HEK293 (cell line): ENCODE measurements around the gene DENND10.

ENCODE experiments used
- CTCF ChIA-PET: fragments of 350-600 bp; formaldehyde crosslinking; extraction: SDS; loops from one replicate; lab custom pipeline; 2021; ENCODE audit warnings: antibody characterized with exemption; lab: Yijun Ruan, JAX
- POLR2A ChIA-PET: fragments of 300-600 bp; formaldehyde crosslinking; extraction: SDS; loops from one replicate; lab custom pipeline; 2020; ENCODE audit warnings: antibody characterized with exemption, inconsistent platforms; lab: Yijun Ruan, JAX
- H3K27ac ChIP-seq: fragments of 200-500 bp; sonication (Bioruptor generic); 2 replicates; pipeline ENCODE4 v1.5.1; 2014; ENCODE audit warnings: low read depth, low read length, control low read depth, inconsistent platforms; ENCODE audit errors: extremely low read depth
- H3K36me3 ChIP-seq, 2 experiments: fragments of 200-500 bp in 1 of 2; sonication (Bioruptor generic) in 1 of 2; 1 replicate in 1 of 2; 2 replicates in 1 of 2; pipeline ENCODE4 v1.5.1; 2014 to 2017; ENCODE audit warnings: inconsistent platforms in 2 of 2, low read length in 2 of 2; ENCODE audit not compliant: control insufficient read depth in 2 of 2, insufficient read depth in 1 of 2
- H3K4me1 ChIP-seq: fragments of 200-500 bp; sonication (Bioruptor generic); 2 replicates; pipeline ENCODE4 v1.5.1; 2014; ENCODE audit warnings: mild to moderate bottlenecking, low read length, inconsistent platforms; ENCODE audit not compliant: control insufficient read depth, insufficient read depth
- H3K4me3 ChIP-seq: 2 replicates; pipeline ENCODE4 v1.5.1; 2011; ENCODE audit warnings: low read depth, mild to moderate bottlenecking, control low read depth, low read length, moderate library complexity
- H3K9me3 ChIP-seq: fragments of 200-500 bp; sonication (Bioruptor generic); 2 replicates; pipeline ENCODE4 v1.5.1; 2014; ENCODE audit warnings: low read depth, low read length, inconsistent platforms; ENCODE audit not compliant: control insufficient read depth, insufficient read depth
- GLI2 ChIP-seq: fragments of 450-650 bp; formaldehyde crosslinking; IDR thresholded peaks from 2 replicates; pipeline ENCODE4; 2017; ENCODE audit warnings: missing biosample characterization, missing genetic modification characterization, low read depth, borderline replicate concordance
- HOXC10 ChIP-seq: sonication (generic); formaldehyde crosslinking; IDR thresholded peaks from 2 replicates; pipeline ENCODE4 v1.8.1; 2023; ENCODE audit warnings: mild to moderate bottlenecking, missing genetic modification reagents
- HOXD13 ChIP-seq: sonication (generic); formaldehyde crosslinking; IDR thresholded peaks from 2 replicates; pipeline ENCODE4 v1.8.0; 2022; ENCODE audit warnings: missing genetic modification reagents, borderline replicate concordance
- KLF7 ChIP-seq: fragments of 450-650 bp; formaldehyde crosslinking; IDR thresholded peaks from 2 replicates; pipeline ENCODE4 v1.5.1; 2016; ENCODE audit warnings: missing biosample characterization, missing genetic modification characterization, borderline replicate concordance
- SETDB1 ChIP-seq: IDR thresholded peaks from one replicate; pipeline ENCODE4 v1.6.1; 2017; ENCODE audit warnings: mild to moderate bottlenecking, low read length, moderate library complexity, mixed read lengths; ENCODE audit not compliant: insufficient read length
- SP7 ChIP-seq: fragments of 450-650 bp; formaldehyde crosslinking; IDR thresholded peaks from 2 replicates; pipeline ENCODE4 v1.5.1; 2016; ENCODE audit warnings: missing biosample characterization, missing genetic modification characterization
- WT1 ChIP-seq: fragments of 450-650 bp; formaldehyde crosslinking; IDR thresholded peaks from 2 replicates; pipeline ENCODE4 v1.5.1; 2016; ENCODE audit warnings: missing biosample characterization, missing genetic modification characterization
- ZBTB8A ChIP-seq: fragments of 450-650 bp; formaldehyde crosslinking; IDR thresholded peaks from 2 replicates; pipeline ENCODE4 v1.5.1; 2016; ENCODE audit warnings: missing biosample characterization, missing genetic modification characterization
- ZEB2 ChIP-seq: fragments of 450-650 bp; formaldehyde crosslinking; IDR thresholded peaks from 2 replicates; pipeline ENCODE4 v1.5.1; 2016; ENCODE audit warnings: missing biosample characterization, missing genetic modification characterization
- ZIC2 ChIP-seq: fragments of 450-650 bp; formaldehyde crosslinking; IDR thresholded peaks from 2 replicates; pipeline ENCODE4 v1.5.1; 2016; ENCODE audit warnings: missing biosample characterization, missing genetic modification characterization
- ZNF132 ChIP-seq: fragments of 450-650 bp; formaldehyde crosslinking; IDR thresholded peaks from 2 replicates; pipeline ENCODE4 v1.5.1; 2017; ENCODE audit warnings: missing biosample characterization, missing genetic modification characterization, borderline replicate concordance
- ZNF16 ChIP-seq: fragments of 450-650 bp; formaldehyde crosslinking; IDR thresholded peaks from 2 replicates; pipeline ENCODE4 v1.5.1; 2016; ENCODE audit warnings: low read depth, missing biosample characterization, missing genetic modification characterization
- ZNF184 ChIP-seq: fragments of 450-650 bp; IDR thresholded peaks from 2 replicates; pipeline ENCODE4 v1.5.1; 2018; ENCODE audit warnings: missing biosample characterization, mild to moderate bottlenecking, missing genetic modification characterization
- ZNF266 ChIP-seq: fragments of 450-650 bp; formaldehyde crosslinking; IDR thresholded peaks from 2 replicates; pipeline ENCODE4 v1.5.1; 2016; ENCODE audit warnings: missing biosample characterization, missing genetic modification characterization, low read depth
- ZNF350 ChIP-seq: fragments of 450-650 bp; formaldehyde crosslinking; IDR thresholded peaks from 2 replicates; pipeline ENCODE4 v1.5.0; 2017; ENCODE audit warnings: missing biosample characterization, mild to moderate bottlenecking, missing genetic modification characterization
- ZNF394 ChIP-seq: fragments of 450-650 bp; formaldehyde crosslinking; IDR thresholded peaks from 2 replicates; pipeline ENCODE4 v1.5.1; 2016; ENCODE audit warnings: missing biosample characterization, missing genetic modification characterization, mild to moderate bottlenecking, moderate library complexity, borderline replicate concordance
- ZNF426 ChIP-seq: fragments of 450-650 bp; formaldehyde crosslinking; IDR thresholded peaks from 2 replicates; pipeline ENCODE4 v1.5.1; 2017; ENCODE audit warnings: missing biosample characterization, missing genetic modification characterization, mild to moderate bottlenecking, inconsistent platforms, moderate library complexity
- ZNF433 ChIP-seq: fragments of 450-650 bp; formaldehyde crosslinking; IDR thresholded peaks from 2 replicates; pipeline ENCODE4 v1.5.1; 2016; ENCODE audit warnings: missing biosample characterization, missing genetic modification characterization, low read depth
- ZNF544 ChIP-seq: fragments of 450-650 bp; formaldehyde crosslinking; IDR thresholded peaks from 2 replicates; pipeline ENCODE4 v1.5.0; 2017; ENCODE audit warnings: missing biosample characterization, missing genetic modification characterization
- ZNF549 ChIP-seq: fragments of 450-650 bp; IDR thresholded peaks from 2 replicates; pipeline ENCODE4 v1.5.1; 2018; ENCODE audit warnings: missing biosample characterization, missing genetic modification characterization, mild to moderate bottlenecking, inconsistent platforms, moderate library complexity
- ZNF600 ChIP-seq: fragments of 450-650 bp; formaldehyde crosslinking; IDR thresholded peaks from 2 replicates; pipeline ENCODE4 v1.5.1; 2016; ENCODE audit warnings: missing biosample characterization, missing genetic modification characterization
- ZNF610 ChIP-seq: fragments of 450-650 bp; formaldehyde crosslinking; IDR thresholded peaks from 2 replicates; pipeline ENCODE4 v1.5.1; 2016; ENCODE audit warnings: missing biosample characterization, missing genetic modification characterization, borderline replicate concordance
- ZNF654 ChIP-seq: fragments of 450-650 bp; formaldehyde crosslinking; IDR thresholded peaks from 2 replicates; pipeline ENCODE4 v1.5.1; 2016; ENCODE audit warnings: low read depth, missing biosample characterization, missing genetic modification characterization
- ZNF660 ChIP-seq: fragments of 450-650 bp; IDR thresholded peaks from 2 replicates; pipeline ENCODE4 v1.5.1; 2018; ENCODE audit warnings: missing biosample characterization, mild to moderate bottlenecking, missing genetic modification characterization
- ZNF670 ChIP-seq: fragments of 450-650 bp; formaldehyde crosslinking; IDR thresholded peaks from 2 replicates; pipeline ENCODE4 v1.5.1; 2016; ENCODE audit warnings: missing biosample characterization, missing genetic modification characterization, low read depth
- ZNF785 ChIP-seq: fragments of 450-650 bp; formaldehyde crosslinking; IDR thresholded peaks from 2 replicates; pipeline ENCODE4 v1.5.1; 2016; ENCODE audit warnings: missing biosample characterization, missing genetic modification characterization
- TF ChIP-seq, protein P1 (sequence below): fragments of 450-650 bp; formaldehyde crosslinking; IDR thresholded peaks from 2 replicates; pipeline ENCODE4 v1.5.1; 2016; ENCODE audit warnings: missing biosample characterization, missing genetic modification characterization
- TF ChIP-seq, protein P2 (sequence below): fragments of 450-650 bp; formaldehyde crosslinking; IDR thresholded peaks from 2 replicates; pipeline ENCODE4; 2016; ENCODE audit warnings: missing biosample characterization, missing genetic modification characterization
- TF ChIP-seq, protein P3 (sequence below): fragments of 450-650 bp; formaldehyde crosslinking; IDR thresholded peaks from 2 replicates; pipeline ENCODE4 v1.5.1; 2016; ENCODE audit warnings: missing biosample characterization, missing genetic modification characterization

Gene DENND10

DNA sequence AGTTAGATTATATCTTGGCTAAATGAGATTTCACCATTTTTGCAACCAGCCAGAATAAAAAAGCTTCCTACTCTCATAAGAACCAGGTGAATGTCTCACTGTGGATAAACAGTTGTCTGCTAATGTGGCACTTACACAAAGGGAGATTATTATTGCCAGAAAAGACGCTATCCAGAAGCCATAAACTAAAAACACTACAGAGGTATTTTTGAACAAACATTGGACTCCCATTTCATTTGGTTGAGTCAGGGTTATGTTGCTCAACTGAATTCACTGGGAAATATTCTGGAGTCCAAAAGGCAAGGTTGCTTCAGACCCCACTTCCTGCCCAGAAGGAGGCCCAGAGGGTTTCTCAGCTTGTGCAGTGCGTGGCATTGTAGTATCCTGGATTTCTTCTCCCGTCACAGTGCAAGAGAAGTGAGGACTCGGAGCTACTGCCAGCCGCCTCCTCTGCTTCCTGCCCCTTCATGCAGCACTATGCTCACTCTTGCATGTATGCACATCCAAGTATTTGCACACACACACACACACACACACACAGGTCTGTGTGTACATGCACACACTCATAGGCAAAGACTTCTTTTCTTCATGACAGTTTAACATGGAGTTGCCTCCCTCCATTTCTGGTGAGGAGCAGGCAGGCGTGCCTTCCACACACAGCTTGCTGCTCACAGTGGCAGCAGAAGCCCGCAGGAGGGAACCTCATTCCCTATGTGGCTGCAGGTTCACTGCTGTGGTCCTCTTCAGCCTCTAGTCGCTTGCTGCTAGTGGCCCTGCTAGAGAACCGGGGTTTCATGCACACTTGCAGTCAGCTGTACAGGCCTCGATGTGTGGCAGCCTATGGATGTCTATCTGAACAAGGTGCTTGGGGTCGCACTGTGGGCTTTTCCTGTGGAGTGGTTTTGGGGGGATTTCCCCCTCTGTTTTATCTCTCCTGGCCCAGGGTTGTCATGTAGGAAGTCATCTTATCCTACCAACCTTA is 10.1 kb downstream of the DENND10 start:
- H3K36me3 ChIP-seq = peaks cover 73 to 78% of the 10 kb centered on the region in 2 experiments
- H3K9me3 ChIP-seq = no peaks in the 10 kb centered on the region
- no peak for TF ChIP-seq ZNF433 (tag by site-specific recombination)
- no peak for TF ChIP-seq ZNF785 (tag by site-specific recombination)
- TF ChIP-seq ZNF660 (tag by site-specific recombination) = no peak
- TF ChIP-seq SETDB1 = no peak
- no peak for TF ChIP-seq ZNF670 (tag by site-specific recombination)
- TF ChIP-seq ZNF600 (tag by site-specific recombination) = no peak
- TF ChIP-seq WT1 = no peak
- no peak for TF ChIP-seq KLF7
- TF ChIP-seq ZNF394 (tag by site-specific recombination) = no peak
- TF ChIP-seq ZNF184 (tag by site-specific recombination) = no peak
- TF ChIP-seq ZNF16 = no peak
- TF ChIP-seq ZNF266 (tag by site-specific recombination) = no peak
- TF ChIP-seq ZNF610 (tag by site-specific recombination) = no peak
- no peak for TF ChIP-seq HOXC10 (CRISPR knock-in tag)
- TF ChIP-seq ZNF426 = no peak
- TF ChIP-seq, all 188 proteins: peak for 0
- ChIA-PET POLR2A (interaction anchor here (0.6 kb wide), 1 partner anchor 93 kb away, joined by 3 read pairs; no protein-coding TSS in a partner anchor), CTCF (no interaction called here)
- H3K27ac ChIP-seq = no peak overlapping the region
- no peak overlapping the region for H3K4me3 ChIP-seq
- no peaks in the 10 kb centered on the region for H3K4me1 ChIP-seq

DNA sequence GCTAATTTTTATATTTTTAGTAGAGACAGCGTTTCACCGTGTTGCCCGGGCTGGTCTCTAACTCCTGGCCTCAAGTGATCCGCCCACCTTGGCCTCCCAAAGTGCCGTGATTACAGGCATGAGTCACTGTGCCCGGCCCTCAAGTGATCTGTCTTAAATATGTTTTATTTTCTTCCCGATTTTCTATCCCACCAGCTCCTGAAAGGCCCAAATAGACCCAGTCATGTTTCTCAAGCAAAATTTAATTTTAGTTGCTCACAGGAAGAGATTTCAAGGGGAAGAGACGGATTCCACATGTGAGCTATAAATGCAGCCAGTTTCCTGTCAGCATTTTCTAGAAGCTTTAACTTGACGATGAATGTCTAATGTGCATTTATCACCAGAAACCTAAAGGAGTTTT is 12.0 kb downstream of the DENND10 start:
- POLR2A ChIA-PET = interaction anchor here (0.6 kb wide), 1 partner anchor 61 kb away, joined by 3 read pairs; no protein-coding TSS in a partner anchor
- H3K36me3 ChIP-seq = peaks cover 70% of the 10 kb centered on the region in 2 experiments
- H3K4me1 ChIP-seq = no peaks in the 10 kb centered on the region
- no peak overlapping the region for H3K4me3 ChIP-seq
- H3K9me3 ChIP-seq = no peaks in the 10 kb centered on the region
- CTCF ChIA-PET = no interaction called here
- no peak overlapping the region for H3K27ac ChIP-seq
- TF ChIP-seq GLI2 (tag by site-specific recombination) = no peak
- TF ChIP-seq, protein P1, sequence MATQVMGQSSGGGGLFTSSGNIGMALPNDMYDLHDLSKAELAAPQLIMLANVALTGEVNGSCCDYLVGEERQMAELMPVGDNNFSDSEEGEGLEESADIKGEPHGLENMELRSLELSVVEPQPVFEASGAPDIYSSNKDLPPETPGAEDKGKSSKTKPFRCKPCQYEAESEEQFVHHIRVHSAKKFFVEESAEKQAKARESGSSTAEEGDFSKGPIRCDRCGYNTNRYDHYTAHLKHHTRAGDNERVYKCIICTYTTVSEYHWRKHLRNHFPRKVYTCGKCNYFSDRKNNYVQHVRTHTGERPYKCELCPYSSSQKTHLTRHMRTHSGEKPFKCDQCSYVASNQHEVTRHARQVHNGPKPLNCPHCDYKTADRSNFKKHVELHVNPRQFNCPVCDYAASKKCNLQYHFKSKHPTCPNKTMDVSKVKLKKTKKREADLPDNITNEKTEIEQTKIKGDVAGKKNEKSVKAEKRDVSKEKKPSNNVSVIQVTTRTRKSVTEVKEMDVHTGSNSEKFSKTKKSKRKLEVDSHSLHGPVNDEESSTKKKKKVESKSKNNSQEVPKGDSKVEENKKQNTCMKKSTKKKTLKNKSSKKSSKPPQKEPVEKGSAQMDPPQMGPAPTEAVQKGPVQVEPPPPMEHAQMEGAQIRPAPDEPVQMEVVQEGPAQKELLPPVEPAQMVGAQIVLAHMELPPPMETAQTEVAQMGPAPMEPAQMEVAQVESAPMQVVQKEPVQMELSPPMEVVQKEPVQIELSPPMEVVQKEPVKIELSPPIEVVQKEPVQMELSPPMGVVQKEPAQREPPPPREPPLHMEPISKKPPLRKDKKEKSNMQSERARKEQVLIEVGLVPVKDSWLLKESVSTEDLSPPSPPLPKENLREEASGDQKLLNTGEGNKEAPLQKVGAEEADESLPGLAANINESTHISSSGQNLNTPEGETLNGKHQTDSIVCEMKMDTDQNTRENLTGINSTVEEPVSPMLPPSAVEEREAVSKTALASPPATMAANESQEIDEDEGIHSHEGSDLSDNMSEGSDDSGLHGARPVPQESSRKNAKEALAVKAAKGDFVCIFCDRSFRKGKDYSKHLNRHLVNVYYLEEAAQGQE = no peak
- no peak for TF ChIP-seq SP7
- TF ChIP-seq ZNF544 (tag by site-specific recombination) = no peak
- TF ChIP-seq ZNF549 (tag by site-specific recombination) = no peak
- TF ChIP-seq ZNF132 = no peak
- TF ChIP-seq ZNF350 (tag by site-specific recombination) = no peak
- TF ChIP-seq, protein P2, sequence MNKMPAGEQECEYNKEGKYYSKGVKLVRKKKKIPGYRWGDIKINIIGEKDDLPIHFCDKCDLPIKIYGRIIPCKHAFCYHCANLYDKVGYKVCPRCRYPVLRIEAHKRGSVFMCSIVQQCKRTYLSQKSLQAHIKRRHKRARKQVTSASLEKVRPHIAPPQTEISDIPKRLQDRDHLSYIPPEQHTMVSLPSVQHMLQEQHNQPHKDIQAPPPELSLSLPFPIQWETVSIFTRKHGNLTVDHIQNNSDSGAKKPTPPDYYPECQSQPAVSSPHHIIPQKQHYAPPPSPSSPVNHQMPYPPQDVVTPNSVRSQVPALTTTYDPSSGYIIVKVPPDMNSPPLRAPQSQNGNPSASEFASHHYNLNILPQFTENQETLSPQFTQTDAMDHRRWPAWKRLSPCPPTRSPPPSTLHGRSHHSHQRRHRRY = no peak
- no peak for TF ChIP-seq ZBTB8A (tag by site-specific recombination)
- TF ChIP-seq, protein P3, sequence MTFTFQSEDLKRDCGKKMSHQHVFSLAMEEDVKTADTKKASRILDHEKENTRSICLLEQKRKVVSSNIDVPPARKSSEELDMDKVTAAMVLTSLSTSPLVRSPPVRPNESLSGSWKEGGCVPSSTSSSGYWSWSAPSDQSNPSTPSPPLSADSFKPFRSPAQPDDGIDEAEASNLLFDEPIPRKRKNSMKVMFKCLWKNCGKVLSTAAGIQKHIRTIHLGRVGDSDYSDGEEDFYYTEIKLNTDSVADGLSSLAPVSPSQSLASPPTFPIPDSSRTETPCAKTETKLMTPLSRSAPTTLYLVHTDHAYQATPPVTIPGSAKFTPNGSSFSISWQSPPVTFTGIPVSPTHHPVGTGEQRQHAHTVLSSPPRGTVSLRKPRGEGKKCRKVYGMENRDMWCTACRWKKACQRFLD (tag by site-specific recombination) = no peak
- TF ChIP-seq HOXD13 = no peak
- TF ChIP-seq ZEB2 (tag by site-specific recombination) = no peak
- TF ChIP-seq ZIC2 = no peak
- no peak for TF ChIP-seq ZNF654 (tag by site-specific recombination)
